Activated CD8-positive, alpha-beta T cell treated with anti-CD3 and anti-CD28 coated beads, Interleukin-2, amount 10 ng/mL, durations not matched to agents 7 days and 5 days (primary cell): Measurements from ENCODE around the gene E2F8. TPM values are rescaled to one million over a fixed set of nuclear protein-coding genes. Genes with fewer than 3 reads are reported as not detected.

Experiments
- ATAC-seq: fragments of 150-1000 bp; cut with Tn5 transposase; one replicate; pipeline ENCODE4 v1.10.0; 2021; ENCODE audit warnings: moderate library complexity
- CTCF ChIA-PET: fragments of 350-600 bp; sonication (Branson Sonifier 250); formaldehyde crosslinking; loops from one replicate; lab custom pipeline; 2021; ENCODE audit warnings: antibody characterized with exemption; lab: Charles Lee
- POLR2A ChIA-PET: fragments of 350-600 bp; sonication (Branson Sonifier 250); formaldehyde crosslinking; loops from one replicate; lab custom pipeline; 2021; ENCODE audit warnings: antibody characterized with exemption; lab: Charles Lee
- DNase-seq: peaks from one replicate; pipeline ENCODE4 v3.0.0-alpha.2; 2020
- H3K27ac Mint-ChIP-seq: one replicate; pipeline ENCODE4 v1.8.0; 2021; ENCODE audit warnings: mild to moderate bottlenecking, mixed read lengths
- H3K27me3 Mint-ChIP-seq: one replicate; pipeline ENCODE4 v1.8.0; 2021; ENCODE audit warnings: low read depth, mixed read lengths
- H3K36me3 Mint-ChIP-seq: one replicate; pipeline ENCODE4 v1.8.0; 2021; ENCODE audit warnings: low read depth, mixed read lengths
- H3K4me1 Mint-ChIP-seq: one replicate; pipeline ENCODE4 v1.8.0; 2021; ENCODE audit warnings: low read depth, mixed read lengths
- H3K4me3 Mint-ChIP-seq: one replicate; pipeline ENCODE4 v1.8.0; 2021; ENCODE audit warnings: mild to moderate bottlenecking, mixed read lengths
- H3K9me3 Mint-ChIP-seq: one replicate; pipeline ENCODE4 v1.8.0; 2022; ENCODE audit warnings: mixed read lengths; ENCODE audit not compliant: insufficient read depth
- total RNA-seq, 2 experiments: library from RNA; stranded (reverse); gene quantifications; one replicate each; pipeline ENCODE4 v1.2.3, GENCODE V29; 2021

The E2F8 gene
- total RNA-seq, 2 experiments from 2014 or later, result 44.4 to 46.5 TPM

GRCh38 chr11:19194620-19195308 is 46.0 kb downstream of the E2F8 start:
- H3K27me3 Mint-ChIP-seq, result no peaks in the 10 kb centered on the region
- DNase-seq (no peak), ATAC-seq (no peak)
- no peaks in the 10 kb centered on the region for H3K9me3 Mint-ChIP-seq
- no peak overlapping the region for H3K27ac Mint-ChIP-seq
- CTCF ChIA-PET, result no interaction called here
- H3K4me3 Mint-ChIP-seq, result no peak overlapping the region
- no peaks in the 10 kb centered on the region for H3K4me1 Mint-ChIP-seq
- POLR2A ChIA-PET, result no interaction called here
- no peaks in the 10 kb centered on the region for H3K36me3 Mint-ChIP-seq

- no peaks in the 10 kb centered on the region for H3K27me3 Mint-ChIP-seq
- CTCF ChIA-PET, result no interaction called here
These were observed 46.8 kb downstream of the E2F8 start for GRCh38 chr11:19193916-19194315.

GRCh38 chr11:19191530-19192169 is 49.1 kb downstream of the E2F8 start:
- Mint-ChIP-seq H3K4me3 (no peak overlapping the region), H3K4me1 (no peaks in the 10 kb centered on the region), H3K27me3 (no peaks in the 10 kb centered on the region), H3K36me3 (no peaks in the 10 kb centered on the region), H3K9me3 (no peaks in the 10 kb centered on the region), H3K27ac (no peak overlapping the region)
- no peak for DNase-seq
- ChIA-PET POLR2A (no interaction called here), CTCF (no interaction called here)
- no peak for ATAC-seq

More at GRCh38 chr11:19193916-19194315, 46.8 kb downstream of the E2F8 start:
- ATAC-seq, result no peak
- Mint-ChIP-seq H3K36me3 (no peaks in the 10 kb centered on the region), H3K27ac (no peak overlapping the region), H3K4me3 (no peak overlapping the region), H3K4me1 (no peaks in the 10 kb centered on the region), H3K9me3 (no peaks in the 10 kb centered on the region)
- no peak for DNase-seq
- POLR2A ChIA-PET, result no interaction called here

- Mint-ChIP-seq H3K4me1 (no peaks in the 10 kb centered on the region), H3K27me3 (no peaks in the 10 kb centered on the region), H3K27ac (no peak overlapping the region), H3K4me3 (no peak overlapping the region), H3K36me3 (no peaks in the 10 kb centered on the region), H3K9me3 (no peaks in the 10 kb centered on the region)
- DNase-seq, result no peak
- no peak for ATAC-seq
- POLR2A ChIA-PET, result no interaction called here
- CTCF ChIA-PET, result no interaction called here
These were observed 52.9 kb downstream of the E2F8 start for GRCh38 chr11:19187833-19188258.

GRCh38 chr11:19187114-19187832 is 53.5 kb downstream of the E2F8 start:
- Mint-ChIP-seq H3K27me3 (no peaks in the 10 kb centered on the region), H3K9me3 (no peaks in the 10 kb centered on the region), H3K4me3 (no peak overlapping the region), H3K36me3 (no peaks in the 10 kb centered on the region), H3K4me1 (no peaks in the 10 kb centered on the region), H3K27ac (no peak overlapping the region)
- ChIA-PET POLR2A (no interaction called here), CTCF (no interaction called here)
- ATAC-seq (no peak), DNase-seq (no peak)

GRCh38 chr11:19185516-19186052 is 55.2 kb downstream of the E2F8 start:
- Mint-ChIP-seq H3K4me3 (no peak overlapping the region), H3K4me1 (no peaks in the 10 kb centered on the region), H3K36me3 (no peaks in the 10 kb centered on the region), H3K27ac (no peak overlapping the region), H3K9me3 (no peaks in the 10 kb centered on the region), H3K27me3 (no peaks in the 10 kb centered on the region)
- ChIA-PET CTCF (no interaction called here), POLR2A (no interaction called here)
- no peak for ATAC-seq
- DNase-seq, result no peak

GRCh38 chr11:19185036-19185435 is 55.7 kb downstream of the E2F8 start:
- no peaks in the 10 kb centered on the region for H3K36me3 Mint-ChIP-seq
- H3K4me3 Mint-ChIP-seq, result no peak overlapping the region
- CTCF ChIA-PET, result no interaction called here
- ATAC-seq (no peak), DNase-seq (no peak)
- H3K27me3 Mint-ChIP-seq, result no peaks in the 10 kb centered on the region
- no peaks in the 10 kb centered on the region for H3K9me3 Mint-ChIP-seq
- H3K4me1 Mint-ChIP-seq, result no peaks in the 10 kb centered on the region
- POLR2A ChIA-PET, result no interaction called here
- no peak overlapping the region for H3K27ac Mint-ChIP-seq

GRCh38 chr11:19183646-19184045 is 57.1 kb downstream of the E2F8 start:
- H3K4me1 Mint-ChIP-seq, result no peaks in the 10 kb centered on the region
- no peaks in the 10 kb centered on the region for H3K36me3 Mint-ChIP-seq
- no peak overlapping the region for H3K4me3 Mint-ChIP-seq
- H3K9me3 Mint-ChIP-seq, result no peaks in the 10 kb centered on the region
- POLR2A ChIA-PET, result no interaction called here
- no peak for ATAC-seq
- CTCF ChIA-PET, result no interaction called here
- DNase-seq, result no peak
- no peak overlapping the region for H3K27ac Mint-ChIP-seq
- no peaks in the 10 kb centered on the region for H3K27me3 Mint-ChIP-seq

- no peak overlapping the region for H3K4me3 Mint-ChIP-seq
- ATAC-seq, result no peak
- POLR2A ChIA-PET, result no interaction called here
- no peaks in the 10 kb centered on the region for H3K27me3 Mint-ChIP-seq
- H3K9me3 Mint-ChIP-seq, result no peaks in the 10 kb centered on the region
- H3K27ac Mint-ChIP-seq, result no peak overlapping the region
- CTCF ChIA-PET, result no interaction called here
- peaks cover 5% of the 10 kb centered on the region for H3K36me3 Mint-ChIP-seq
- H3K4me1 Mint-ChIP-seq, result no peaks in the 10 kb centered on the region
- no peak for DNase-seq
These were observed 59.0 kb downstream of the E2F8 start for GRCh38 chr11:19181531-19182261.

- CTCF ChIA-PET, result no interaction called here
- no peaks in the 10 kb centered on the region for H3K27me3 Mint-ChIP-seq
- H3K36me3 Mint-ChIP-seq, result peaks cover 37% of the 10 kb centered on the region
- POLR2A ChIA-PET, result interaction anchor here (0.7 kb wide), 1 partner anchor 75 kb away, joined by 3 read pairs; no protein-coding TSS in a partner anchor
- no peaks in the 10 kb centered on the region for H3K9me3 Mint-ChIP-seq
- DNase-seq (no peak), ATAC-seq (no peak)
- no peaks in the 10 kb centered on the region for H3K4me1 Mint-ChIP-seq
- no peak overlapping the region for H3K4me3 Mint-ChIP-seq
- H3K27ac Mint-ChIP-seq, result no peak overlapping the region
These were observed 64.0 kb downstream of the E2F8 start for GRCh38 chr11:19176629-19177186.
